ENCODE data around the gene PRPS1.
A peak's percentile ranks its signal among the peaks of the same experiment; 100 is the strongest.
"Not testable (repeated sequence)": the region's sequence is repeated elsewhere in the genome, so short reads cannot be mapped to it uniquely, and the experiment has no call there.

Gene PRPS1

DNA sequence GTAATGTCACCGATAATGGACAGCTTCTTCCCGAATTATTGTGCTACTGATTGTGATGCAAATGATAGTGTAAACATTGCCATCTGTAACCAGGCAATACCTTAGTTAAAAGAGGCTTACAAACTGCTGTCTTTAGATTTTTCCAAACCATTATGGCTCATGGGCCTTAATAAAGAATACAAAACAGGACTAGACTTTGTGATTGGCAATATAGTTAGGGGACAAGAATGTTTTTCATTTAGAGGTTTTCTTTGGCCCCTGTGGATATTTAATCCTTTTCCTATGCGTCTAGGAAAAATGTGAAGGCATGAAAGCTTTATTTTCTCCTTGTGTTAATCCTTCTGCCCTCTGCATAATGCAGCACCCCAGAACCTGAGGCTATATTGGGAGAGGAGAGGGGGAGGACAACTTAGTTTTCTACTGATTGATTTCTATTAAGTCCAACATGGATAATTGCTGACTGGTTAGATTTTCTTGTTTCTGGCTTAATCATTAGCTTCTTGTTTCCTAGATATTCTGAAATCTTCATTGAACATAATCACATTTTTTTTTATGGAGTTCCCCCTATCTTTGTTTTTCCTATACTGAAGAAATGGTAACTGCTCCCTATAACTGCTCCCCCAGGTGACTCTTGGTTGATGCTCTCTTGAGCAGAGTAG lies 1.9 kb downstream of the PRPS1 start:
- DNase-seq (ENCODE audit: low read depth in 2 of 2), result no peak

DNA sequence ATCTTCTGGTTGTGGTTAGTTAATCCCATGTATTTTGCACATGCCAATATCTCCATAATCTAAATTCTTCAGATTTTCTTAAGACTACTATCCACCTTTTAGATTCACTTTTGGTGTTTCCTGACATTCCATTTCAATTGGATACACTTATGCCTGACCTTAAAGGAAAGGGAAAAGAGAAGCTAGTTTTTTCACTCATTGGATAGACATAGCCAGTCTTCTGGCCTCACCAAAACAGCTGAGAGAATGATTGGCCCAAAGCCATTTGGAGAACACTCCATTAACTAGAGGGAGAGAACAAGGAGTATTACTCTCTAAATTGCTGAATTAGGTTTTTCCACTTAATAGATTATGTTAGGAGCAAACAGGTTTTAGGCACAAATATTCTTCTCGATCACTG lies 4.0 kb downstream of the PRPS1 start:
- DNase-seq (ENCODE audit: low read depth in 2 of 2), result no peak

DNA sequence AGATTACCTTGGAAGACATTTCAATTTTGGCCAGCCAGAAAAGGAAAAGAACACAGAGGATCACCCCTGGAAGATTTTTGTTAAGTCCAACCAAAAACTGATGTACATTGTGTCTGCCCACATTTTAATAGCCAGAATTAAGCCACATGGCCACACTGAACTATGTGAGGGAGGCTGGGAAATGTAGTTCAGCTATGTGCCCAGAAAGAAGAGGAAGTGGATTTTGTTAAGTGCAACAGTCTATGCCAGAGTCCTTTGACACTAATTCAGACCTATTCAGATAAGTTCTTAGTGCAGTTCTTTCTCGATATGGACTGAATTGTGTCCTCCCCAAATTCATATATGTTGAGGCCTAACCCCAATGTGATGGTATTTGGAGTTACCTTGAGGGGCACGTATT lies 18.4 kb downstream of the PRPS1 start:
- no peak for DNase-seq (ENCODE audit: low read depth in 2 of 2)

DNA sequence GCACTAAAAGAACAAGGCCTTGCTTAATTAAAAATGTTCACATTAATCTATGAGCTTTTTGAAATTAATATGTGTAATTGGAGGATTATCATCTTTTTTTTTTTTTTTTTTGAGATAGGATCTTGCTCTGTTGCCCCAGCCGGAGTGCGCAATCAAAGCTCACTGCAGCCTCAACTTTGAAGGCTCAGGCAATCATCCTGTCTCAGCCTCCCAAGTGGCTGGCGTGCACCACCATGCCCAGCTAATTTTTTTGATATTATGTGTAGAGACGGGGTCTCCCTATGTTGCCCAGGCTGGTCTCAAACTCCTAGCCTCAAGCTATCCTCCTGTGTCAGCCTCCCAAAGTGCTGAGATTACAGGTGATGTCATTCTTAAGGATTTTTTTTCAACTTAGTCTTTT lies 20.0 kb downstream of the PRPS1 start:
- no peak for DNase-seq (ENCODE audit: low read depth in 2 of 2)

DNA sequence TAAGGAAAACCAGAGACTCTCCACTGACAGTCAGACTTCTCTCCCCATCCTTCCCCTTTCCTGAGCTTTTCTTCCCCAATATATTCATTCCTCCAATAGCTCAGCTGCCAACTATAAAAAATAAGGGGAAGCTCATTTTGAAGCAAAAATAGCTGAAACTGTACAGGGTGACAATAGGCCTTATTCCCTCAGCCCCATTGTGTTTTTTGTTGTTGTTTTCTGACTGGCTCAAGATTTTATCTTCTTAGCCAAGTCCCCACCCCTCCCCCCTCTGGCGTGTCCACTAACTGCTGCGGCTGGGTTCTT lies 26.2 kb downstream of the PRPS1 start:
- no peak for DNase-seq (ENCODE audit: low read depth in 2 of 2)

DNA sequence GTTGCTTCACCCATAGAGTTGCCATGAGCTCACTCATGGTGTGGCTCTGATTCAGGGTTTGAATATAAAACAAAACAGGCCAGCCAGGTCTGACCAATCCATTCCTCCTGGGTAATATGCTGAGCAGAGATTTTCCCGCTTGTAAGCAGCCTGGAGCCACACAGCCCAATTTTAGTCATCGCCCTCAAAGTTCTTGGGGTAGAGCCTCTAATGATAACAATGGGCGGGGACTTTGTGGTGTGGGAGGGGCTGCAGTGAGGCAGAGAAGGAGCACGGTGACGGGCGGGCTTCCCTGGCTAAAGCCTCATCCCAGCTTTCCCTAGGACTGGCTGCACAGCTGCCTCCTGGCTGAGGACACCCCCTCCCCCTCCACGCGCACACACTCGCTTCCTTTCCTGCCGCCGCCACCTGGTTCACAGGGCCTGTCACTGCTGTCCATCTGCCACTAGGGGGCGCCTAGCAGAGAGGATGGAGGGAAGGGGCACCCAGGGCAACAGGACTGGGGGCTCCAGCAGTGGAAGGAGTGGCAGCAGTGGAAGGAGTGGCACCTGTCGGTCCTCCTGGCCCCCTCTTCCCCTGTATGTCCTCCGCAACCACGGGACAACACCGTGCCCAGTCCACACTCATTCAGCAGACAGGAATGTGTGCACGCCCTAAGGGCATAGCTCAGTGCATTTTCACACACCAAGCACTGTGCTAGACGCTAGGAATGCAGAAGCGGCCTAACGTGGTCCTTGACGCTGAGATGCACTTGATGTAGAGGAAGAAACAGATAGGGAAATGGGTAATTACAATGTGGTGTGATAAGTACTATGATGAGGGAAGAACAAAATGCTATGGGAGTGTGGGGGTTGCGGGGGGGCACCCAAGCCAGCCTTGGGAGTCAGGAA lies 26.8 kb downstream of the PRPS1 start:
- DNase-seq (ENCODE audit: low read depth in 2 of 2), result peak in 1 of 2 donors; percentile 30

DNA sequence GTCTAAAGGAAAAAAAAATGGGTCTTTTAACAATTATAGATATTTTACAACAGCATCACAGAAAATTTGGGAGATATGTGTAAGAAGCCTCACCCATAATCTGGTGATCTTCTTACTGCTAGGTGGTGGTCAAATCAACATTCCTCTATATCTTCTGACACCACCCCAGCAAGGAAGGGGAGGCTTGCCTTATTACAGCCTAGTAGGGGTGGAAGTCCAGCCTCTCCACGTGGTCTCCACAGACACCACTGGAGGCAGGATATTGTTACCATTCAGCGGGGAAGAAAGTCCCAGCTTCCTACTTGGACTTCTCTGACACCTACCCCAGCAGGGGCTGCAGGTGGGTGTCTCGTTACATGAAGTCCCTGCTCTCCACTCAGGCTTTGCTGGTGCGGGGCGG lies 28.7 kb downstream of the PRPS1 start:
- DNase-seq (ENCODE audit: low read depth in 2 of 2), result no peak

DNA sequence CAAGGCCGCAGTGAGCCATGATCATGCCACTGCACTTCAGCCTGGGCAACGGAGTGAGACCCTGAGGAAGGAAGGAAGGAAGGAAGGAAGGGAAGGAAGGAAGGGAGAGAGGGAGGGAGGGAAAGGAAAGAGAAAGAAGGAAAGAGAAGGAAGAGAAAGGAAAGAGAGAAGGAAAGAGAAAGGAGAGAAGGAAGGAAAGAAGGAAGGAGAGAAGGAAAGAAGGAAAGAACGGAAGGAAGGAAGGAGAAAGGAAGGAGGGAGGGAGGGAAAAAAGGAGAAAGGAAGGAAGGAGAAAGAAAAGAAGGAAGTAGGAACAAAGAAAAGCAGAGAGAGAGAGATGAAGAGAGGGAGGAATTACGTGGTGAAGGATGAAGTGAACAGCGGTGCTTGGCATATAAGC lies 30.4 kb downstream of the PRPS1 start:
- DNase-seq (ENCODE audit: low read depth in 2 of 2), result no peak

DNA sequence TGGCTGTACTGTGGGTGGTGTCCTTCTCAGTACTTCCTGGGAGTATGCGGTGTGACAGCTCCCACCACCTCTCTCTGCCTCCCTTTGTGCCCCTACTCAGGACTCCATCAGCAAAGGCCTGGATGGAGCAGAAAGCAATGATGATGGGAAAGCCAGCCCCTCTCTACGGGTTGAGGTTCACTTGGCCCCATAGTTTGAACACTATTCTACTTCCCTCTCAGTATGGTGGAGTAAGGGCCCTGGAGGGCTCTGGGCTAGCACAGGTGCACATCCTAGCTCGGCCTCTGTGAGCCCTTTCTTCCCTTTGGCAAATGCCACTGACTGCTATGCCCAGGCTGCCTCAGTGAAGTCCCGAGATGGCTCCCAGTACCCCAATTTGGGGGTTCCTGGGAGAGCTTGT lies 31.0 kb downstream of the PRPS1 start:
- no peak for DNase-seq (ENCODE audit: low read depth in 2 of 2)

DNA sequence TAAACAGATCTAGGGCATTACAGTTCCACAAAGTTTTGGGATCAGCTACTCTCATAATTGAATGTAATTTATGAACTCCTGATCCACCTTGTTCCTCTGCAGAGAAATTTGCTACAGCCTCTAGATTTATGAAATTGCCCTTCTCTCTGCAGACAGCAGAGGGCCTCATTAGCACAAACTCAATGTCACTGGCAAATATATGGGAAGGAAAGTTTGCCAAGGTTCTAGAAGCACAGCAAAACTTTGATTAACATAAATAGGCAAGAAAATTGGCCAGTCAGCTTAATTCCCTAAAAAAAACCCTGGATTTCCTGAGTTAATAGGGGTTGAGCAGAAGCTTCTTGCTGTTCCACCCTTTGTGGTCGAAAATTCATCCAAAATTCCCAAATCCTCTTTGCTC lies 31.5 kb downstream of the PRPS1 start:
- no peak for DNase-seq (ENCODE audit: low read depth in 2 of 2)

DNA sequence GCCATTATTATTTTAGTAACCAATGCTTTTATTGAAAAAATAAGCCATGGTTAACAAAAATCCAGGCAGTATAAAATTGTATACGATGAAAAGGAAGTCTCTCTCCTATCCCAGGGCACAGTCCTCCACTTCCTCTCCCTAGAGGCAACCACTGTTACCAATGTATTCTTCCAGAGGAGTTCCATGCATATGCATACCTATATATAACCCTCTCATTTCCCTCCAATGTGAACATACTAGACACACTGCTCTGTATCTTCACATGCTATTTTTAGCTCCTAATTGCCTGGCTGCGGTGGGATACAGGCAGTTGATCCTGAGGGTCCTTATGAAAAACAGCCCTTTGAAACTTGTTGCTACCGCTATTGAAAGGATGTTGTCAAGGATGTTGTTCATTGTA lies 33.8 kb downstream of the PRPS1 start:
- no peak for DNase-seq (ENCODE audit: low read depth in 2 of 2)

DNA sequence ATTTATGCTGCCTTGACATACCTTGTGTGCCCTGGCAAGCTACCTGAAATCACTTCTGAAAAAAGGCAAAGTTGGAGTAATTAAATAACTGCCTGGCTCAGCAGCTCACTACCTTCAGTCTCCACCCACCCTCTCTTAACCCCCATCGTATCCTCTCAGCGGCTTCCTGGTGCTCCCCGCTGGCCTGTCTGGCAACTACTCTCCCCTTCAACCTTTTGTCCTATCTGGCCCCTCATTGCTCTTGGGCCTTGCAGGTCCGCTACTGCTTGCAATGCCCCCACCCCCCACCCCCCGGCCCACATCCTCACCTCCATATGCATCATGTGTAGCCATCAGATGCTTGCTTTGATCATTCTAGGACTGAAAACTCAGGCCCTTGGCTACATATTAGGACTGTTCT lies 34.5 kb downstream of the PRPS1 start:
- no peak for DNase-seq (ENCODE audit: low read depth in 2 of 2)

DNA sequence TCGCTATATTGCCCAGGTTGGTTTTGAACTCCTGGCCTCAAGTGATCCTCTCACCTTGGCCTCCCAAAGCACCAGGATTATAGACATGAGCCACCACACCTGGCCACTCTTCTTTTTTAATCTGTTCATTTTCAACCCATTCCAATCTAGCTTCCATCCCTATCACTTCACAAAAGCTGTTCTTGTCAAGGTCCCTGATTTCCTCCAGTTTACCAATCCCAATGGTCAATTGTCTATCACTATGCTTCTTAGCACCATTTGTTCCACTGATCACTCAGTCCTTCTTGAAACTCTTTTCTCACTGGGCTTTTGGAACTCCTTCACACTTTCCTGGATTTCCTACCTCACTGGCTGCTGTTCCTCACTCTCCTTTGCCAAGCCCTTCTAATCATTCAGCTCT lies 38.6 kb downstream of the PRPS1 start:
- DNase-seq (ENCODE audit: low read depth in 2 of 2), result no peak

DNA sequence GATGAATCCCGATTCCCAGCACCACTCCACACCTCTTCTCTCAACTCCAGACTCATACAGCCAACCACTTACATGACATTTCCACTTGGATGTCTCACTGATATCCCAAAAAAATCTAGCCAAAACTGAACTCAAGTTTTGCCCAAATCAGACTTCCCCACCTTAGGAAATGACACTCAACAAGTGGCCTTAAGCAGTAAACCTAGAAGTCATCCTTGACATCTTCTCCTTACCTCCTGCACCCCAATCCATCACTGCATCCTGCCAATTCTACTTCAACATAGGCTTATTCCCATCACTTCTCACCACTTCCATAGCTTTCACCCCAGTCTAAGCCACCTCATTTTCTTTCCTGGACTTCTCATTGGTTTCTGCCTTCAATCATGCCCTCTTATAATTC lies 39.1 kb downstream of the PRPS1 start:
- DNase-seq (ENCODE audit: low read depth in 2 of 2), result no peak

DNA sequence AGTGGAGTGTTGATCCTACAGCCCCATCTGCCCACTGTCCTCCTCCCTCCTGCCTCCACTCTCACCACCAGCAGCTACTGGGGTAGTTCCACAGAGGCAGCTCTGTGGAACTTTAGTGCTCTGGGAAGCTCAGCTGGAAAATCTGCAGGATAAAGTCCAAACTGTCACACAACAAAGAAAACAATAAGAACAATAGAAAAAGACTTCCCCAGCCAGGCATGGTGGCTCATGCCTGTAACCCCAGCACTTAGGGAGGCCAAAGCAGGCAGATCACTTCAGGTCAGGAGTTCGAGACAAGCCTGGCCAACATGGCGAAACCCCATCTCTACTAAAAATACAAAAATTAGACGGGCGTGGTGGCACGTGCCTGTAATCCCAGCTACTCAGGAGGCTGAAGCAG lies 40.4 kb downstream of the PRPS1 start:
- not testable (repeated sequence) for DNase-seq (ENCODE audit: low read depth in 2 of 2)

DNA sequence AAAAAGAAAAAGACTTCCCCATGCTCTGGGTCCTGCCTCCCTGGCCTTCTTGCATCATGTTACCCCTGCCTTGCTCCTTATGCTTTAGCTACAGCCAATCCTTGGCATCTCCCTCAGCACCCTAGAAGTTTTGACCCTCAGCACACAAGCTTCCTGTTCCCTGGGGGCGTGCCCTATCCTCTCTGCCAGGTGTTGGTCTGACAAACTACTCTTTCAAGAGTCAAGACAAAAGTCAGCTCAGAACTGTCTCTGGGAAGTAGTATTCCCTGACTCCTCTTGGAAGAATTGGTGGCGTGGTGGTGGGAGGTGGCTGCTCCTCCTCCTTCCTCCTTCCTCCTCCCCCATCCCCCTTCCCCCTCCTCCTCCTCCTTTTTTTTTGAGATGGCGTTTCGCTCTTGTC lies 41.0 kb downstream of the PRPS1 start:
- DNase-seq (ENCODE audit: low read depth in 2 of 2), result no peak

DNA sequence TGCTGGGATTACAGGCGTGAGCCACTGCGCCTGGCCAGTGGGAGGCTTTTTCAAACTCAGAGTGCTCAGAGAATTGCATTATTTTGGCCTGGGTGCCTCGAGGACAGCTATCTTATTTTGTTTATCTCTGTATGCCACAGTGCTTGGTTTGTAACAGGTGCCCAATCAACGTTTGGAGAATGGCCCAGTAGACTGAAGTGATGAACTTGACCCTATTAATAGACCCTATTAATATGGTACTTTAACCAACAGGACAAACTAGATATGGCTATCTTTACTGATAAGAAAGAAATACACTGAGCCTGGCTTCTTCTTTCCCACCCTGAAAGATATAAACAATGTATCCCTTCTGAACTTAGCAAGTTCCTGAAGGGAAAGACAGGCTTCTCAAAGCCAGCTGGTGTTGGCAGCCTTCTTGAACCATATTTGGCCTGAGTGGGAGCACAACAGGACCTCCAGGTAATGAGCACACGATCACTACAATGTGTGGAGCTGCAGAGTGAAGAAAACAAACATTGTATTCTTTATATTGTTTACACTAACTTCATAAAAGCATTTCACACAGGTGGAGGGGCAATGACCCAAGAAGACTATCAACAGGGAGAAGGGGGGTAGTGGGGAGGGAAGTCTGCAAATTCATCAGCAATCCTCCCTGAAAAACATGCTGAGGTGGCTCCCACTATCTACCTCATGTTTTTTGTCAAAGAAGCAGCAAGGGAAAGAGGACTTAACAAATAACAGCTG lies 41.7 kb downstream of the PRPS1 start:
- DNase-seq (ENCODE audit: low read depth in 2 of 2), result no peak

DNA sequence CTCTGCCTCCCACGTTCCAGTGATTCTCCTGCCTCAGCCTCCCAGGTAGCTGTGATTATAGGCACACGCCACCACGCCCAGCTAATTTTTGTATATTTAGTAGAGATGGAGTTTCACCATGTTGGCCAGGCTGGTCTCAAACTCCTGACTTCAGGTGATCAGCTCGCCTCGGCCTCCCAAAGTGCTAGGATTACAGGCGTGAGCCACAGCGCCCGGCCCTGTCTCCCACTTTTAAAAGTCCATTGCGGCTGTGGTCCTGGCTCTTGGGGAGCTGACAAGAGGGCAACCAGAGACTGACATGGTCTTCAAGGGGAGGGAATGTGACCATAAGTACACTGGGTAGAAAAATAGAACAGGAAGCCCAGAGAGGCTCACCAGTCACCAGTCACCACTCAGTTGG lies 42.9 kb downstream of the PRPS1 start:
- not testable (repeated sequence) for DNase-seq (ENCODE audit: low read depth in 2 of 2)

DNA sequence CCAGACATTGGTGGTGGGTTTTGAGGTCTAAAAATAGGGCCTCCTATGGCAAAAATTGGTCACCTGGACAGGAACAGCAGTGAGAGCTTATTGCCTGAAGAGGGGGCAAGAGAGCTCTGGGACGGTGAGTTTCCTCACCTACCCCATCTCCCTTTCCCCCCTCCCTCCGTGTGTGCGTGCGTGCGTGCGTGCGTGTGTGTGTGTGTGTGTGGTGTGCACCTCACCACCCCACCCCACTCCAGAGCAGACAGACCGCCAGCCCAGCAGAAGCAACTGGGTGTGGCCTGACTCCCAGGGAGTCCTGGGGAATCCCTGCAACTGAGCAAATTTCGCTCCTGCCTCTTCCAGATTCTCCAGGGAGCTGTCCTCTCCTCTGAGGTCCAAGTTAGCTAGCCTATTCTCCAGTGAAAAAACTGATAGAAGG lies 44.7 kb downstream of the PRPS1 start:
- DNase-seq (ENCODE audit: low read depth in 2 of 2), result peak; percentile 39 to 57

DNA sequence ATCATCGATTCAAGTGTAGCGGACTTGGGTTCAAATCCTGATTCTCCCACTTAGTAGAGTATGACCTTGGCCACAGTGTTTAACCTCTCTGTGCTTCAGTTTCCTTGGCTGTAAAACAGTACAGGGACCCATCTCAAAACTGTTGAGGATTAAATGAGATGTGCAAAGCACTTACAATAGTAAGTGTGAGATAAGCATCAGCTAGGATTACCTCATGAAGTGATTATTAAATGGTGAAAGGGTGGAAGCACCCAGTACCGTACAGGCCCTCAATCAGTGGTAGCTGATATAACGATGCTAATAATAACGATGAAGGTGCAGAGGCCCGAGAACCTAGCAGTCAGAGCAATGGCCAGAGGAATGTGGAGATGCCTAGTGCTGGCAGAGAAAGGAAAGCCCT lies 45.1 kb downstream of the PRPS1 start:
- DNase-seq (ENCODE audit: low read depth in 2 of 2), result no peak

DNA sequence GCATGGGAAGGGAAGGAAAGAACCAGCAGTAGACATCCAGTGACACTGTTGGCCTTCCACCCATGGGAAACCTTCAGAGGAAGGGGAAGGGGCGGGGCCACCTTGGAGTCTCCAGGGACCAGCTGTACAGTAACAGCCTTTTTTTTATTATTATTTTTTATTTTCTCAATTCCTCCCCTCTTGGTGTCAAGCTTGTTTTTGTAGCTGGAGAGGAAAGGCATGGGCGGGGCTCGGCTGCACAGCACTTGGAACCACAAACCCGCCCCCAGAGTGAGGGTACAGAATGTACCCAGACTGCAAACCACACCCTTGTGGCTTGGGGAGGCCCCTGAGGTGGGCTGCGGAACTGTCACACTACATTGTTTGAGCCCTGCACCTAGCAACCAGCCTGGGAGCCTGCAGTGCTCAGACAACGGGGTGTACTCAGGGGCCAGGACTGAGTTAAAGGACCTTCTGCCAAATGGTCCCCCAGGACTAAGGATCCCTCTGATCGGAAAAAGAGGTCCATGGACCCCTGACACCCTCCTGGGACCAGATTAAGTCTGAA lies 45.7 kb downstream of the PRPS1 start:
- DNase-seq (ENCODE audit: low read depth in 2 of 2), result peak; percentile 76 to 80

DNA sequence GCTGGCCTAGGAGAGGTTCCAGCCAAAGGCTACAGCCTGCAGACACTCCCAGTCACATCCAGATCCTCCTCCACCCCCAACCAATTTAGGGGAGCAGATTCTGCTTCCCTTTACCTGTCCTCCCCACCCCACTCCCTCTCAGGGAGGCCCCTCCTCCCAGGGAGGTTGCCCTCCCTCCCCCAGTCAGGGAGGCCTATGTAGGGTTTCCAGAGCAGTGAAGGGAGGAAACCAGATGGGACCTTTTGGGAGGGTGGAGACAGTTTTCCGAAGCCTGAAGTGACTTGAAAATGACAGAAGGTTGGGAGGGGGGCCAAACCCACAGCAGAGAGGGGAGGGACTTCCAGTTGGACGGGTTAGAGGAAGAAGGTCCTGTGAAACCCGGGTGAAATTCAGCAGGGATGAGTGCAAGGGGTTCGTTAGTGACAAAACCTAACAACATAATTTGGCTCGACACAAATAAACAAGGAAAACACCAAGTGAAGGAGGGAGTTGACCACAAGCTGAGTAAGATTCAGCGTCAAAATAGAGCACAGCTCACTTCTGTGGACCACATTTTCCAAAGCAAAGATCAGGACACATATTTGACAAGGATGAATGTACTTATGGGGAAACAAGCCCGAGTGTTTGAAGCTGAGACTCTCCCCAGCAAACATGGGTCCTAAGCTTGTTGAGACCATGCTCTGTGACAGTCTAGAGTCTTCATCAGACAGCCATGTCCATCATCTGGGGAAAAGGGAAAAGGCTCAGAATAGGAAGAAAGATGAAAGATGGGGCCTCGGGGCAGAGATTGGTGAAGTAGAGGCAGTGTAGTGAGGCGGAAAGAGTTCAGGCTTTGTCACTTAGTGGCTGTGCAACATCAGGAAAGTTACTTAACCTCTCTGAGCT lies 46.4 kb downstream of the PRPS1 start:
- DNase-seq (ENCODE audit: low read depth in 2 of 2), result no peak
